Cardiac fibroblast (primary cell): ENCODE results near the gene CCL7.

Experiments used
- DNase-seq, 2 donors: peaks; one replicate each; pipeline versions ENCODE4 v3.0.0 to v3.0.0-alpha.2; 2010; ENCODE audit warnings: low read depth in 2 of 2
- H3K4me3 ChIP-seq, 2 donors: replicated peaks in 1 of 2; 1 replicate in 1 of 2; 2 replicates in 1 of 2; pipeline ENCODE4 v1.5.1; 2011; ENCODE audit warnings: low read depth in 2 of 2, low read length in 2 of 2, mild to moderate bottlenecking in 2 of 2, moderate library complexity in 1 of 2
- TF ChIP-seq, protein P1 (sequence below): IDR thresholded peaks from one replicate; pipeline ENCODE4 v1.5.1; 2011; ENCODE audit warnings: low read depth, mild to moderate bottlenecking, low read length, inconsistent platforms

CCL7 gene

DNA sequence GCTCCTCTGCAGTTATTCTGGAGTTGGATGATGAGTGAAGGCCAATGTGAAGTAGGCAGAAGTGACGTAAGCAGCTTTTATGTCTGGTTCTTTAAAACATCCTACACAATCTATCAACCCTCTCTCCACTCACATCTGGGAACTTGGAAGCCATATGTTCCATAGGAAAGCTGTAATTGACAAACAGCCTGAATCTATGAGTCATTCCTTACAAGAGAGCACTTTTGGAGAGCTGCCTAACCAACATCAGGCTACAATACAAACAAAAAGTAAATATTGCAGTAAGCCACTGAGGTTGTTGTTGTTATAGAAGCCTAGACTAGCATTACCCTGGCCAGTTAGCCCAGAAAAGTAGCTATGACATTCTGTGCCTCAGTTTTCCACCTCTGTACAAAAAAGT, 5.9 kb downstream of the CCL7 start:
- H3K4me3 ChIP-seq, result no peak overlapping the region
- peak; percentile 95 for DNase-seq
- TF ChIP-seq, protein P1, sequence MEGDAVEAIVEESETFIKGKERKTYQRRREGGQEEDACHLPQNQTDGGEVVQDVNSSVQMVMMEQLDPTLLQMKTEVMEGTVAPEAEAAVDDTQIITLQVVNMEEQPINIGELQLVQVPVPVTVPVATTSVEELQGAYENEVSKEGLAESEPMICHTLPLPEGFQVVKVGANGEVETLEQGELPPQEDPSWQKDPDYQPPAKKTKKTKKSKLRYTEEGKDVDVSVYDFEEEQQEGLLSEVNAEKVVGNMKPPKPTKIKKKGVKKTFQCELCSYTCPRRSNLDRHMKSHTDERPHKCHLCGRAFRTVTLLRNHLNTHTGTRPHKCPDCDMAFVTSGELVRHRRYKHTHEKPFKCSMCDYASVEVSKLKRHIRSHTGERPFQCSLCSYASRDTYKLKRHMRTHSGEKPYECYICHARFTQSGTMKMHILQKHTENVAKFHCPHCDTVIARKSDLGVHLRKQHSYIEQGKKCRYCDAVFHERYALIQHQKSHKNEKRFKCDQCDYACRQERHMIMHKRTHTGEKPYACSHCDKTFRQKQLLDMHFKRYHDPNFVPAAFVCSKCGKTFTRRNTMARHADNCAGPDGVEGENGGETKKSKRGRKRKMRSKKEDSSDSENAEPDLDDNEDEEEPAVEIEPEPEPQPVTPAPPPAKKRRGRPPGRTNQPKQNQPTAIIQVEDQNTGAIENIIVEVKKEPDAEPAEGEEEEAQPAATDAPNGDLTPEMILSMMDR, result no peak

DNA sequence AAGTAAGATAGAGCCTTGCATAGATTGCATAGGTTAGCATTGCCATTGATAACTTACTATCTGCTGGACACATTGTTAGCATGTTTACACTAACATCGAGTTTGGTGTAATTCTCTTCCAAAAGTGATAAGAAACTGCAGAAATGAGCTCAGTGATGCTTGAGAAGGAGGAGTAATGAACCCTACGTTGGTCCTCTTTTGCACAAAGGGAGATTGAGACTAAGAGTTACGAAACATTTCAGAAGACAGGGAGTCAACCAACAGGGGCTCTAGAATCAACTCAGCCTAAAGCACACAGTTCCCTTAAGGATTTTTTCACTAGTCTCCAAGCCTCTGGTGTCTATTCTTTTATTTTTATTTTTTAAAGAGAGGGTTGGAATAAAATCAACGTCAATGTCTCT, 6.8 kb downstream of the CCL7 start:
- peak; percentile 6 to 66 for DNase-seq
- no peak overlapping the region for H3K4me3 ChIP-seq
- TF ChIP-seq, protein P1, result no peak

DNA sequence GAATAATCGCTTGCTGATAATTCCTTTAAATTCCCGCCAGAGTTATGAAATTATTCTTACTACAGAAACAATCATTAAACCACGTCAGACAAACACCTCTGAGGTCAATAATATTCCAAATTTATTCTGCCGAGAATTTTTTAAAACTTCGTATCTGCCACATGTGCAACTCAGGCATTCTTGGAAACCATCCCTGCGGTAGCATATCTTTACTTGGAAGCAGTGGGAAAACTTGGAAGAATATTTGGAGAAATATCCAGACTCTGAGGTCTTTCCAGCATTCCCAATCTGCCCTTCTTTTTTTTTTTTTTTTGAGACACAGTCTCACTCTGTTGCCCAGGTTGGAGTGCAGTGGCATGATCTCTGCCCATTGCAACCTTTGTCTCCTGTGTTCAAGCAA, 13.6 kb downstream of the CCL7 start:
- TF ChIP-seq, protein P1, result no peak
- DNase-seq, result peak in 1 of 2 donors; percentile 44

DNA sequence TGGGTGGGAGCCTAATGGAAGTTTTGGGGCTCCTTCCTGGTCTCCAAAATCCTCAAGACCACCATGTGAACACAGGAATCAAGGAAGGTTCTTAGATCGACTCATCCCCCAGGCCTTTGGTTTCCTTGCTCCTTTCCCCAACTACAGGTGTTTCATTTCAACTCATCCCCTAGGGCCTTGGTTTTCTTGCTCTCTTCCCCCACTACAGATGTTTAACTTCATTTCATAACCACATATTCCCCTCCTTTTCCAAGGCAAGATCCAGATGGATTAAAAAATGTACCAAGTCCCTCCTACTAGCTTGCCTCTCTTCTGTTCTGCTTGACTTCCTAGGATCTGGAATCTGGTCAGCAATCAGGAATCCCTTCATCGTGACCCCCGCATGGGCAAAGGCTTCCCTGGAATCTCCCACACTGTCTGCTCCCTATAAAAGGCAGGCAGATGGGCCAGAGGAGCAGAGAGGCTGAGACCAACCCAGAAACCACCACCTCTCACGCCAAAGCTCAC, 15.3 kb downstream of the CCL7 start, which contains the start of gene CCL11:
Gene CCL11, plus strand, starts transcription at position 457 of the 507 bp plus-strand sequence. CDS start 67 bp downstream, outside the sequence.
- TF ChIP-seq, protein P1, result no peak
- H3K4me3 ChIP-seq, result no peak within 1 kb of the TSS
- DNase-seq, result no peak

More for the DNA sequence above, 13.6 kb downstream of the CCL7 start:
- H3K4me3 ChIP-seq, result no peak overlapping the region

DNA sequence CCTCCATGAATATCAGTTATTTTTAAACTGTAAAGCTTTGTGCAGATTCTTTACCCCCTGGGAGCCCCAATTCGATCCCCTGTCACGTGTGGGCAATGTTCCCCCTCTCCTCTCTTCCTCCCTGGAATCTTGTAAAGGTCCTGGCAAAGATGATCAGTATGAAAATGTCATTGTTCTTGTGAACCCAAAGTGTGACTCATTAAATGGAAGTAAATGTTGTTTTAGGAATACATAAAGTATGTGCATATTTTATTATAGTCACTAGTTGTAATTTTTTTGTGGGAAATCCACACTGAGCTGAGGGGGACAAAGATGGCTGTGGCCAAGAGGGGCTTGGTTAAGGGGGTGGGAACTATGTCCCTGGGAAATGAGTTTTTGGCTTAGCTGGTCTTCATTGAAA, 17.9 kb downstream of the CCL7 start:
- H3K4me3 ChIP-seq, result no peak overlapping the region
- TF ChIP-seq, protein P1, result no peak
- peak in 1 of 2 donors; percentile 28 for DNase-seq

DNA sequence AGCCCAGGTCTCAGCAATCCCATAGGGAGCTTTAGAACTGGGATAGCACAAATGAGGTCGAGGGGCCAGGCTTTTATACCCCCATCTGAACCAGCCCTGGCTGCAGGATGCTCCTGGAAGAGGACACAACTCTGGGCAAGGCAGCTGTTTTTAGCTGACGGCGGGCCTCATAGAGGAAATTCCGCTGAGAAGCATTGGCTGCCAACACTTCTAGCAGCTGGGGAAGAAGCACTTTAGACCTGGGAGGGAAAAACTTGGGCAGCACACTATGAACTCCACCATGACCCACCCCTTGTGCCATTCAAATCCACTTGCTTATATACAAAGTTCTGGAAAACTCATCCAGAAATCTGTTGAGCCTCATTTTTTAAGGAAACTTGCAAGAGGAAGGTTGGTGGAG, 20.6 kb downstream of the CCL7 start:
- DNase-seq, result no peak
- TF ChIP-seq, protein P1, result no peak
- H3K4me3 ChIP-seq, result no peak overlapping the region
